Activated naive CD4-positive, alpha-beta T cell treated with anti-CD3 and anti-CD28 coated beads, Interleukin-2, amount 10 ng/mL, durations not matched to agents 7 days and 5 days (primary cell): ENCODE data around the gene NECAB2.

Experiments used
- CTCF ChIA-PET: fragments of 350-600 bp; sonication (Branson Sonifier 250); formaldehyde crosslinking; loops from one replicate; lab custom pipeline; 2021; ENCODE audit warnings: antibody characterized with exemption; lab: Charles Lee
- DNase-seq: peaks from one replicate; pipeline ENCODE4 v3.0.0-alpha.2; 2020
- H3K27ac Mint-ChIP-seq: one replicate; pipeline ENCODE4 v1.8.0; 2021; ENCODE audit warnings: mild to moderate bottlenecking, moderate library complexity, mixed read lengths
- H3K27me3 Mint-ChIP-seq: one replicate; pipeline ENCODE4 v1.8.0; 2021; ENCODE audit warnings: mild to moderate bottlenecking, mixed read lengths
- H3K36me3 Mint-ChIP-seq: one replicate; pipeline ENCODE4 v1.8.0; 2021; ENCODE audit warnings: mixed read lengths
- H3K4me1 Mint-ChIP-seq: one replicate; pipeline ENCODE4 v1.8.0; 2021; ENCODE audit warnings: mixed read lengths
- H3K4me3 Mint-ChIP-seq: one replicate; pipeline ENCODE4 v1.8.0; 2021; ENCODE audit warnings: mild to moderate bottlenecking, moderate library complexity, mixed read lengths
- H3K9me3 Mint-ChIP-seq: one replicate; pipeline ENCODE4 v1.8.0; 2021; ENCODE audit warnings: mixed read lengths

Gene NECAB2

GRCh38 chr16:84044118-84044488 is 76.1 kb downstream of the NECAB2 start:
- Mint-ChIP-seq H3K4me1 (no peaks in the 10 kb centered on the region), H3K4me3 (no peak overlapping the region), H3K36me3 (no peaks in the 10 kb centered on the region), H3K27ac (no peak overlapping the region), H3K27me3 (peaks cover 52% of the 10 kb centered on the region), H3K9me3 (no peaks in the 10 kb centered on the region)
- DNase-seq: no peak
- CTCF ChIA-PET: interaction anchor here (0.9 to 1.6 kb wide), 3 partner anchors 87 to 217 kb away, joined by 3 to 4 read pairs (median 3); partner anchors contain the start of gene OSGIN1

- CTCF ChIA-PET: interaction anchor here (1.6 kb wide), 1 partner anchor 91 kb away, joined by 4 read pairs; the partner anchor contains the start of gene OSGIN1
- Mint-ChIP-seq H3K4me1 (no peaks in the 10 kb centered on the region), H3K4me3 (no peak overlapping the region), H3K27me3 (peaks cover 48% of the 10 kb centered on the region), H3K27ac (no peak overlapping the region), H3K9me3 (no peaks in the 10 kb centered on the region), H3K36me3 (peaks cover under 1% of the 10 kb centered on the region)
- DNase-seq: no peak
Observed at GRCh38 chr16:84045001-84045817, 77.2 kb downstream of the NECAB2 start.

GRCh38 chr16:84045818-84046470 is 77.9 kb downstream of the NECAB2 start:
- Mint-ChIP-seq H3K9me3 (no peaks in the 10 kb centered on the region), H3K27me3 (peaks cover 40% of the 10 kb centered on the region), H3K36me3 (peaks cover 2% of the 10 kb centered on the region), H3K27ac (no peak overlapping the region), H3K4me3 (no peak overlapping the region), H3K4me1 (no peaks in the 10 kb centered on the region)
- no peak for DNase-seq
- CTCF ChIA-PET: interaction anchor here (0.6 kb wide), 1 partner anchor 104 kb away, joined by 6 read pairs; no protein-coding TSS in a partner anchor

- DNase-seq: no peak
- Mint-ChIP-seq H3K27ac (no peak overlapping the region), H3K36me3 (peaks cover 5% of the 10 kb centered on the region), H3K9me3 (no peaks in the 10 kb centered on the region), H3K4me3 (no peak overlapping the region), H3K4me1 (no peaks in the 10 kb centered on the region), H3K27me3 (peaks cover 30% of the 10 kb centered on the region)
- CTCF ChIA-PET: no interaction called here
Observed at GRCh38 chr16:84047206-84047605, 79.2 kb downstream of the NECAB2 start.

- Mint-ChIP-seq H3K9me3 (no peaks in the 10 kb centered on the region), H3K4me1 (no peaks in the 10 kb centered on the region), H3K36me3 (peaks cover 9% of the 10 kb centered on the region), H3K27me3 (peaks cover 26% of the 10 kb centered on the region), H3K4me3 (no peak overlapping the region), H3K27ac (no peak overlapping the region)
- no peak for DNase-seq
- CTCF ChIA-PET: no interaction called here
Observed at GRCh38 chr16:84047626-84048025, 79.6 kb downstream of the NECAB2 start.

- CTCF ChIA-PET: interaction anchor here (1.0 kb wide), 1 partner anchor 92 kb away, joined by 3 read pairs; no protein-coding TSS in a partner anchor
- H3K27ac Mint-ChIP-seq: no peak overlapping the region
Observed at GRCh38 chr16:84048270-84048669, 80.2 kb downstream of the NECAB2 start.

GRCh38 chr16:84048871-84049270 is 80.8 kb downstream of the NECAB2 start:
- CTCF ChIA-PET: interaction anchor here (1.0 kb wide), 1 partner anchor 93 kb away, joined by 3 read pairs; no protein-coding TSS in a partner anchor
- Mint-ChIP-seq H3K27ac (no peak overlapping the region), H3K9me3 (no peaks in the 10 kb centered on the region), H3K36me3 (peaks cover 21% of the 10 kb centered on the region), H3K4me3 (no peak overlapping the region), H3K27me3 (peaks cover 13% of the 10 kb centered on the region), H3K4me1 (no peaks in the 10 kb centered on the region)
- DNase-seq: no peak

More at GRCh38 chr16:84048270-84048669, 80.2 kb downstream of the NECAB2 start:
- Mint-ChIP-seq H3K36me3 (peaks cover 15% of the 10 kb centered on the region), H3K9me3 (no peaks in the 10 kb centered on the region), H3K4me1 (no peaks in the 10 kb centered on the region), H3K4me3 (no peak overlapping the region), H3K27me3 (peaks cover 19% of the 10 kb centered on the region)
- no peak for DNase-seq

GRCh38 chr16:84049403-84050060 is 81.5 kb downstream of the NECAB2 start:
- peaks cover 7% of the 10 kb centered on the region for H3K27me3 Mint-ChIP-seq
- H3K9me3 Mint-ChIP-seq: no peaks in the 10 kb centered on the region
- peaks cover 26% of the 10 kb centered on the region for H3K36me3 Mint-ChIP-seq
- H3K4me1 Mint-ChIP-seq: no peaks in the 10 kb centered on the region
- DNase-seq: no peak
- no peak overlapping the region for H3K27ac Mint-ChIP-seq
- H3K4me3 Mint-ChIP-seq: no peak overlapping the region
- CTCF ChIA-PET: interaction anchor here (1.0 kb wide), 1 partner anchor 93 kb away, joined by 3 read pairs; no protein-coding TSS in a partner anchor

GRCh38 chr16:84050316-84050715 is 82.3 kb downstream of the NECAB2 start:
- no peaks in the 10 kb centered on the region for H3K9me3 Mint-ChIP-seq
- H3K36me3 Mint-ChIP-seq: peaks cover 30% of the 10 kb centered on the region
- CTCF ChIA-PET: interaction anchor here (0.6 kb wide), 2 partner anchors 65 to 118 kb away, joined by 3 read pairs; no protein-coding TSS in a partner anchor
- no peaks in the 10 kb centered on the region for H3K27me3 Mint-ChIP-seq
- no peak for DNase-seq
- H3K27ac Mint-ChIP-seq: no peak overlapping the region
- no peak overlapping the region for H3K4me3 Mint-ChIP-seq
- no peaks in the 10 kb centered on the region for H3K4me1 Mint-ChIP-seq

- no peak overlapping the region for H3K27ac Mint-ChIP-seq
- H3K9me3 Mint-ChIP-seq: no peaks in the 10 kb centered on the region
- H3K4me1 Mint-ChIP-seq: no peaks in the 10 kb centered on the region
- H3K27me3 Mint-ChIP-seq: no peaks in the 10 kb centered on the region
- CTCF ChIA-PET: no interaction called here
- H3K4me3 Mint-ChIP-seq: no peak overlapping the region
- H3K36me3 Mint-ChIP-seq: peaks cover 40% of the 10 kb centered on the region
- no peak for DNase-seq
Observed at GRCh38 chr16:84052071-84052622, 84.1 kb downstream of the NECAB2 start.
